Liver (tissue), 9 donors: Measurements from ENCODE around the gene ITGA4. TPM values are rescaled to one million over a fixed set of nuclear protein-coding genes. Genes with fewer than 3 reads are reported as not detected.

Experiments
- DNase-seq: peaks from one replicate; pipeline ENCODE4 v3.0.0-alpha.2; 2017; ENCODE audit warnings: low spot score
- H3K27ac ChIP-seq, 2 donors: one replicate each; pipeline ENCODE4 v1.7.0; 2013; ENCODE audit warnings: inconsistent platforms in 2 of 2, low read length in 2 of 2, control low read depth in 1 of 2, low read depth in 1 of 2, mild to moderate bottlenecking in 1 of 2
- H3K27me3 ChIP-seq, 4 donors: one replicate each; pipeline versions ENCODE4 v1.6.1 to v1.7.0; 2013; ENCODE audit warnings: low read length in 3 of 4, inconsistent platforms in 1 of 4, mild to moderate bottlenecking in 1 of 4, moderate library complexity in 1 of 4; ENCODE audit not compliant: control insufficient read depth in 4 of 4, insufficient read depth in 4 of 4
- H3K36me3 ChIP-seq, 4 donors: one replicate each; pipeline versions ENCODE4 v1.6.1 to v1.7.0; 2013; ENCODE audit warnings: low read length in 3 of 4, mild to moderate bottlenecking in 3 of 4, low read depth in 1 of 4, moderate library complexity in 1 of 4; ENCODE audit not compliant: control insufficient read depth in 4 of 4, insufficient read depth in 3 of 4
- H3K4me1 ChIP-seq, 4 donors: one replicate each; pipeline versions ENCODE4 v1.6.1 to v1.7.0; 2013; ENCODE audit warnings: low read length in 3 of 4, mild to moderate bottlenecking in 3 of 4, moderate library complexity in 1 of 4; ENCODE audit not compliant: control insufficient read depth in 4 of 4, insufficient read depth in 4 of 4
- H3K4me3 ChIP-seq, 3 donors: one replicate each; pipeline versions ENCODE4 v1.6.1 to v1.7.0; 2013; ENCODE audit warnings: low read length in 3 of 3, control low read depth in 1 of 3, low read depth in 1 of 3, mild to moderate bottlenecking in 1 of 3
- H3K9ac ChIP-seq, 2 donors: one replicate each; pipeline ENCODE4 v1.7.0; 2013; ENCODE audit warnings: low read length in 2 of 2, mild to moderate bottlenecking in 2 of 2, moderate library complexity in 2 of 2, control low read depth in 1 of 2, low read depth in 1 of 2
- H3K9me3 ChIP-seq, 4 donors: one replicate each; pipeline versions ENCODE4 v1.6.1 to v1.7.0; 2013; ENCODE audit warnings: low read length in 3 of 4; ENCODE audit not compliant: control insufficient read depth in 4 of 4
- ATF3 ChIP-seq: IDR thresholded peaks from 2 replicates; pipeline ENCODE4 v1.6.1; 2016; ENCODE audit warnings: antibody characterized with exemption
- EGR1 ChIP-seq, 2 donors: IDR thresholded peaks; 2 replicates each; pipeline ENCODE4 v1.6.1; 2016 to 2018; ENCODE audit warnings: antibody characterized with exemption in 2 of 2, low read depth in 2 of 2
- FOXA1 ChIP-seq: IDR thresholded peaks from 2 replicates; pipeline ENCODE4 v1.6.1; 2016; ENCODE audit warnings: antibody characterized with exemption
- FOXA2 ChIP-seq: IDR thresholded peaks from 2 replicates; pipeline ENCODE4 v1.6.1; 2016; ENCODE audit warnings: antibody characterized with exemption
- GABPA ChIP-seq, 2 donors: IDR thresholded peaks in 1 of 2; conservative IDR thresholded peaks in 1 of 2; 2 replicates each; pipeline ENCODE4 v1.6.1; 2016; ENCODE audit warnings: antibody characterized with exemption in 2 of 2, mild to moderate bottlenecking in 1 of 2, moderate library complexity in 1 of 2
- HNF4G ChIP-seq: IDR thresholded peaks from 2 replicates; pipeline ENCODE4 v1.6.1; 2016; ENCODE audit warnings: antibody characterized with exemption
- JUND ChIP-seq, 2 donors: IDR thresholded peaks; 2 replicates each; pipeline ENCODE4 v1.6.1; 2016; ENCODE audit warnings: antibody characterized with exemption in 2 of 2
- MAX ChIP-seq: IDR thresholded peaks from 2 replicates; pipeline ENCODE4 v1.6.1; 2016; ENCODE audit warnings: antibody characterized with exemption
- NR2F2 ChIP-seq: IDR thresholded peaks from 2 replicates; pipeline ENCODE4 v1.6.1; 2016; ENCODE audit warnings: antibody characterized with exemption
- REST ChIP-seq: IDR thresholded peaks from 2 replicates; pipeline ENCODE4 v1.6.1; 2016; ENCODE audit warnings: antibody characterized with exemption, mild to moderate bottlenecking
- RXRA ChIP-seq, 2 donors: IDR thresholded peaks; 2 replicates each; pipeline ENCODE4 v1.6.1; 2017 to 2018; ENCODE audit warnings: antibody characterized with exemption in 2 of 2, mild to moderate bottlenecking in 1 of 2
- SP1 ChIP-seq: IDR thresholded peaks from 2 replicates; pipeline ENCODE4 v1.6.1; 2018; ENCODE audit warnings: antibody characterized with exemption, mild to moderate bottlenecking
- TAF1 ChIP-seq: conservative IDR thresholded peaks from 2 replicates; pipeline ENCODE4 v1.6.1; 2016; ENCODE audit warnings: antibody characterized with exemption, mild to moderate bottlenecking
- YY1 ChIP-seq: IDR thresholded peaks from 2 replicates; pipeline ENCODE4 v1.6.1; 2016; ENCODE audit warnings: antibody characterized with exemption, mild to moderate bottlenecking
- ZBTB33 ChIP-seq: IDR thresholded peaks from 2 replicates; pipeline ENCODE4 v1.6.1; 2016; ENCODE audit warnings: antibody characterized with exemption
- WGBS: extraction: QIAGEN DNeasy Blood & Tissue Kit; methylation state at CpG from one replicate; pipeline ENCODE4 v1.1.7; 2013; 5-methylcytosine and 5-hydroxymethylcytosine counted together
- polyA plus RNA-seq, 2 donors: library from polyadenylated mRNA; stranded (reverse) in 1 of 2; unstranded in 1 of 2; fragments of 200-250 nt in 1 of 2; fragments of >200 nt in 1 of 2; fragmentation: Nextera tagmentation in 1 of 2; extraction: Ambion mirVana in 1 of 2; gene quantifications; one replicate each; pipeline versions ENCODE4 v1.2.1 to v1.2.3, GENCODE V29; 2013 to 2015
- total RNA-seq, 2 donors: library from RNA; depleted of rRNA; stranded (reverse); fragments of >200 nt; gene quantifications; one replicate each; pipeline ENCODE4 v1.2.3, GENCODE V29; 2014
- donor health status: healthy.
- donor health status: healthy.
- donor health status: healthy.
- donor health status: healthy.
- donor health status: healthy.

Gene ITGA4
- total and polyA plus RNA-seq, 4 donors, result 1.6 to 142 (median 4.1) TPM

GRCh38 chr2:181456660-181457120 is 496 bp upstream of the ITGA4 start:
- H3K27me3 ChIP-seq, result peaks cover 0 to 4% (median 2%) of the 10 kb centered on the region in 4 donors
- no peaks in the 10 kb centered on the region for H3K36me3 ChIP-seq
- peaks cover 4 to 14% (median 9%) of the 10 kb centered on the region in 4 donors for H3K4me1 ChIP-seq

GRCh38 chr2:181457741-181458425 is 697 bp downstream of the ITGA4 start:
- WGBS, result 4% methylated on average over 45 of the region's 45 CpGs
- H3K9ac ChIP-seq, result peak overlapping the region; percentile 10 to 83
- peak overlapping the region; percentile 77 to 78 for H3K27ac ChIP-seq

More at GRCh38 chr2:181456660-181457120, 496 bp upstream of the ITGA4 start:
- Histone ChIP-seq H3K9ac (peak overlapping the region in 1 of 2 donors; percentile 18), H3K4me3 (peak overlapping the region in 2 of 3 donors; percentile 58 to 61), H3K27ac (peak overlapping the region; percentile 77 to 78), H3K9me3 (no peaks in the 10 kb centered on the region)
- peak; percentile 50 for DNase-seq
- TF ChIP-seq NR2F2, result no peak
- WGBS, result 8% methylated on average over 17 of the region's 17 CpGs

GRCh38 chr2:181458871-181459270 is 1.7 kb downstream of the ITGA4 start:
- peaks cover 4 to 14% (median 9%) of the 10 kb centered on the region in 4 donors for H3K4me1 ChIP-seq
- H3K36me3 ChIP-seq, result no peaks in the 10 kb centered on the region
- no peaks in the 10 kb centered on the region for H3K9me3 ChIP-seq
- 60% methylated on average over 2 of the region's 2 CpGs for WGBS
- H3K27me3 ChIP-seq, result peaks cover 0 to 4% (median 1%) of the 10 kb centered on the region in 4 donors
- H3K27ac ChIP-seq, result no peak overlapping the region
- no peak overlapping the region for H3K4me3 ChIP-seq
- no peak for DNase-seq
- peak overlapping the region in 1 of 2 donors; percentile 83 for H3K9ac ChIP-seq
- no peak for TF ChIP-seq GABPA (IDR thresholded peaks at IDR 0.05 in 1 of 2, conservative IDR thresholded peaks at IDR 0.05 in 1 of 2)
- TF ChIP-seq HNF4G, result no peak
- no peak for TF ChIP-seq ZBTB33
- no peak for TF ChIP-seq REST
- no peak for TF ChIP-seq SP1
- no peak for TF ChIP-seq NR2F2
- TF ChIP-seq MAX, result no peak
- no peak for TF ChIP-seq EGR1 (IDR thresholded peaks at IDR 0.05; ENCODE audit: low read depth in 2 of 2)
- no peak for TF ChIP-seq TAF1

More at GRCh38 chr2:181457741-181458425, 697 bp downstream of the ITGA4 start:
- peak; percentile 86 for DNase-seq
- no peaks in the 10 kb centered on the region for H3K36me3 ChIP-seq
- no peaks in the 10 kb centered on the region for H3K9me3 ChIP-seq
- H3K27me3 ChIP-seq, result peaks cover 0 to 4% (median 2%) of the 10 kb centered on the region in 4 donors
- TF ChIP-seq FOXA2 (no peak), ZBTB33 (no peak), ATF3 (no peak), TAF1 (no peak), FOXA1 (no peak), NR2F2 (no peak), GABPA (IDR thresholded peaks at IDR 0.05 in 1 of 2, conservative IDR thresholded peaks at IDR 0.05 in 1 of 2) (no peak), JUND (IDR thresholded peaks at IDR 0.05) (no peak), YY1 (no peak), MAX (no peak), RXRA (IDR thresholded peaks at IDR 0.05) (no peak)
- H3K4me3 ChIP-seq, result peak overlapping the region; percentile 58 to 61 (median 59)
- peaks cover 4 to 14% (median 9%) of the 10 kb centered on the region in 4 donors for H3K4me1 ChIP-seq
